ENCODE results near the gene EEPD1.
"Not testable (repeated sequence)": the region's sequence is repeated elsewhere in the genome, so short reads cannot be mapped to it uniquely, and the experiment has no call there.

Gene EEPD1

DNA sequence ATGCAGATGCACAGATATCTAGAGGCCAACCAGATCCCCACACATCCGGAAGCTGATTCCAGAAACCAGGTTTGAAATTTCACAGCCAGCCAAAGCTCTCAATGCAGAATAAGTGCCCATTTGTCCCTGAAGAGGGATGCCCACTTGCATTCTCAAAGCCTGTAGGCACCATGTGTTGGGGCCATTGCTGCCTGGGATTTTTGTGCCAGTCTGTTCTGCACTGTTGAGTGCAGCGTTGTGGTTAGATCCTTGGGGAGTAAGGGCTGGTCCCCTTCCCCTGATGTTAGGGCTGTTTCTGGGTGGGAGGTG lies 62.4 kb downstream of the EEPD1 start:
- no peak for DNase-seq (ENCODE audit: low spot score)

DNA sequence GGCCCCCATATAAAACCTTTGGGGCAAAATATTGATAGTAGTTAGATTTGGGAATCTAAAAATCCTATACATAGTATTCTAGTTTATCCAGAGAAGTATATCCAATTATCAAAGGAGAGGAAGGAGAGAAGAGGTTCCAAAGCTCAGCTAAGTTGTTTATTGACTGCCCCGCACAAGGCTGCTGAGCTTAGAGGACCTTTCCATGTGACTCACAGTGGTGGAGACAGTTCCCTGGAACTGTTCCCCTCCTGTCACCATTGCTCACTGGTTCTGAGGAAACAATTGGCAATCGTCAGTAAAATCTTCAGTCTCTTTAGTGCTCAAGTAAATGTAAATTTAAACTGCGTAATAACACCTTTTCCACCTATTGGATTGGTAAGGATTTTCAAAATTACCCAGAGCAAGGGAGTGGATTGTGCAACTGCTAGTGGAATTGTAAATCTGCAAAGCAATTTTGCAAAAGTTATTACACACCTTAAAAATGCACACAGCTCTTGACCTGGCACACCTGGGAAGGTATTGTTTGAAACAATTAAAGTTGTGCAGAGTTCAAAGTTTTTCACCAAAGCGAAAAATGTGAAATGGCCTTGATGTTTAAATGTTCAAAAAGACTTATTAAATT lies 63.1 kb downstream of the EEPD1 start:
- DNase-seq (ENCODE audit: low spot score): no peak

DNA sequence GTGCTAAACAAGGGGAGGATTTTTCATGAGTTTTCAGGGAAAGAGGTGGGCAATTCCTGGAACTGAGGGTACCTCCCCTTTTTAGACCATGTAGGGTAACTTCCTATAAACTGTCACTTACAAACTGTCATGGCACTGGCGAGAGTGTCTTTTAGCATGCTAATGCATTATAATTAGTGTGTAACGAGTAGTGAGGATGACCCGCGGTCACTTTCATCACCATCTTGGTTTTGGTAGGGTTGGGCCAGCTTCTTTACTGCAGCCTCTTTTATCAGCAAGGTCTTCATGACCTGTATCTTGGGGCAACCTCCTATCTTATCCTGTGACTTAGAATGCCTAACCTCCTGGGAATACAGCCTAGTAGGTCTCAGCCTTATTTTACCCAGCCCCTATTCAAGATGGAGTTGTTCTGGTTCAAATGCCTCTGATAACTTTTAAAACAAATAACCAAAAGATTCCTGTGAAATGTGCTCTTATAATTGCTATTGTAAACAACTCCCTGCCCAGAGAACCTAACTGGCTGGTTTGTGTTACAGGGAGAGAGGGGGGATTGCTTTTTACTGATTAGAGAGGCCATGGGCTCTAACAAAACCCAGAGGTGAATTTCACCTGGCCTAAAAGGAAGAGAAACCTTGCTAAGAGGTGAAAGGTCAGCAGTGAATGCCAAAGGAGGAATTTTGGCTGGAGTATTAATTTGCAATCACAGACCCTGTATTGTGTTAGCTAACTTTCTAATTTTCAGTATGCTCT lies 64.3 kb downstream of the EEPD1 start:
- no peak for DNase-seq (ENCODE audit: low spot score)

DNA sequence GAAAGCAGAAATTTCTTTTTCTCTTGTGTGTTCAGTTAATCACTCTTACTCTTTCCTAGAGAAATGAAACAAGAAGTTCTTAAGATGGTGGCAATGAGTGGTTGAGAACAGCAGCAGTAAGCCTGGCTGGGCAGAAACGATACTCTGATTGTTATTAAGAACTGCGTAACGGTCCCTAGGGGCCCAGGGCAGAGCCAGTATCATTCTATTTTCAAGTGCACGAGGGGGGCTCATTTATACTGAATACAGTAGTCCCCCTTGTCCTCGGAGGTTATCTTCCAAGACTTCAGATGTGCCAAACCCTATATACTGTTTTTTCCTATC lies 64.9 kb downstream of the EEPD1 start:
- DNase-seq (ENCODE audit: low spot score): no peak

DNA sequence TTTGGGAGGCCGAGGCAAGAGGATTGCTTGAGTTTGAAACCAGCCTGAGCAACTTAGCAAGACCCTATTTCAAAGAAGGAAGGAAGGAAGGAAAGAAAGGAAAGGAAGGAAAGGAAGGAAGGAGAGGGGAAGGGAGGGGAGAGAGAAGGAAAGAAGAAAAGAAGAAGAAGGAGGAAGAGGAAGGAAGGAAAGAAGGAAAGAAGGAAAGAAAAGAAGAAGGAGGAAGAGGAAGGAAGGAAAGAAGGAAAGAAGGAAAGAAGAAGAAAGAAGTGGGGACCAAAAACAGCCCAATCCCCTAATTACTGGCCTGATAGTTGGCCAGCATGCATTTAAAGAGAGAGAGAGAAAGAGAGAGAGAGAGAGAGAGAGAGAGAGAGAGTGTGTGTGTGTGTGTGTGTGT lies 66.4 kb downstream of the EEPD1 start:
- DNase-seq (ENCODE audit: low spot score): no peak

DNA sequence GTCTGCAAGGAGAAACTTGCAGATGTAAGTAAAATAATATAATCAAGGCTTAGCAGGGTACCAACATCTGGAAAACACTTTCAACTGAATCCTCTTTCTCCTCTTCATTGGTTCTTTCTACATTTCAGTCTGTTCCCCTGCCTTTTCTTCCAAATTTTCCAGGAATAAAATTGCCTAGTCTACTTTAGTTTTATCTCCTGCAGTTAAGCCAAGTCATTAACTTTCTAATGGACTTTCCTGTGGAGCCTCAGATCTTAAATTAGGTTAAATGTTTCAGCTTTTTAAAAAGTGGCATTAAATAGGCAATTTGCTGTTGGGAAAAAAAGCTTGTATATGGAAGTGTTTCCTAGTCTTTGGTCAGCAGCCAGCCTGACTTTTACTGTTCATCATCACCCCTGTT lies 70.8 kb downstream of the EEPD1 start:
- DNase-seq (ENCODE audit: low spot score): no peak

DNA sequence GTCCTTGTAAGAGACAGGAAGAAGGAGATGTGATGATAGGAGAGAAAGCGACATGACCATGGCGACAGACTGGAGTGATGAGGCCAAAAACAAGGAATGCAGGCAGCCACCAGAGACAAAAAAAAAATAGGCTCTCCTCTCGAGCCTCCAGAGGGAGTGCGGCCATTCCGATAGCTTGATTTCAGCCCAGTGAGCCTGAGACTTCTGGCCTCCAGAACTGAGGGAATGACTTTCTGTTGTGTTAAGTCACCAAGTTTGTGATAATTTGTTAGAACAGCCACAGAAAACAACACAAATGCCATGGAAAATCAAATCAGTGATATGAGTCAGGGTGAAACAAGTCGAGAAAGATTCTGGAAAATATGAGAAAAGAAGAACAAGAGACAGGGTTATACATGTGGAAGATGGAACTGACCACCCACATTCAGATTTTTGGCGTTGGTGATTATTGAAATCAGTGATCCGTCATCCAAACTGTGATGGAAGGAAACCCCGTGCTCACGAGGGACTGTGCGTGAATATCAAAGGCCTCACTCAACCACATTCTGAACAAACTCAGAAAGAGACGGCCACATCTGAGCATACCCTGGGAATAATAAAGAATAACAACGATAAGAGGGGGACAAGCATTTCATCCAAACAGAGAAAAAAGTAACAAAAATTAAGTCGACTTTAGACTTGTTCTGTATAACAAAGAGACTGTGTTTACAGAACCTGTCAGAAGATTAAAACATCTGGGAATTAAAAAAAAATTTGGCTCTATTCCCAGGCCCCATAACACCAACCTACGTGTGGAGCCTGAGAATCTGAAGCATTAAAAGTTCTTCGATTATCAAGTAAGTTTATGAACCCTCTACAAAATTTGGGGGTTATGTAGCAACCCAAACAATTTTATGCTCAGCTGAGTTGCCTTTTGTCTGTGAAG lies 72.1 kb downstream of the EEPD1 start:
- no peak for DNase-seq (ENCODE audit: low spot score)

DNA sequence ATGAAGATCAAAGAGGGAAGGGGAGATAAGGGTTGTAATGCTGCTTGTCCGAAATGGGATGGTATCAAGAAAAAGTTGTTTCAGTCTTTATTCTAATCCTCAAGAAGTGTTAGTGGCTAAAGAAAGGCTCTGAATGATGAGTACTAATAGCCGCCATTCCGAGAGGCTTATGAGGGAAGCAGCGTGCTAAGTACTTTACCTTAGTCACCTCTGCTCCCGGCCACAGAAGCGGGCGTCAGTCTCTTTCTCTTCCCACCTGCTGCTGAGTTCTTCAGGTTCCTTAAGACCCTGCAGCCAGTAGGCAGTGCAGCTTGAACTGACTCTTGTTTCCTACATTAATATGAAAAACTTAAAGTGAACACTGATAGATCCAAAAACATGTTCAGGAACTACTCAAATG lies 73.1 kb downstream of the EEPD1 start:
- DNase-seq (ENCODE audit: low spot score): no peak

DNA sequence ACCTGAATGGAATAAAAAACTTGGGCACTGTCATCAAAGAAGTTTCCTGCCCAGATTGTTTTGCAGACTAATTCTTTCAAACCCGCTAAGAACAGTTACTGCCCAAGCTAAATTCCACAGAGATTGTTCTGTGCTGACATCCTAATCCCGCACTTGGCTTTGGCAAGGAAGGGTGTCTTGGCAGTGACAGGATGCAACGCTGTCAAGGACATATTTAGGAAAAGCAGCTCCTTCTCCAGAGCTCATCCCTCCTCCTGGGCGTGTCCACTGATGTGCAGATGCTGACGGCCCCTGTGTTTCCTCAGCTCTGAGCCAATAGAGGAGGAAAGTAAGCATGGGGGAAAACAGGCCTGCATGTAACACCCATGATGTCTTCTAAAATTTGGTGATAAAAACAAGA lies 74.2 kb downstream of the EEPD1 start:
- no peak for DNase-seq (ENCODE audit: low spot score)

DNA sequence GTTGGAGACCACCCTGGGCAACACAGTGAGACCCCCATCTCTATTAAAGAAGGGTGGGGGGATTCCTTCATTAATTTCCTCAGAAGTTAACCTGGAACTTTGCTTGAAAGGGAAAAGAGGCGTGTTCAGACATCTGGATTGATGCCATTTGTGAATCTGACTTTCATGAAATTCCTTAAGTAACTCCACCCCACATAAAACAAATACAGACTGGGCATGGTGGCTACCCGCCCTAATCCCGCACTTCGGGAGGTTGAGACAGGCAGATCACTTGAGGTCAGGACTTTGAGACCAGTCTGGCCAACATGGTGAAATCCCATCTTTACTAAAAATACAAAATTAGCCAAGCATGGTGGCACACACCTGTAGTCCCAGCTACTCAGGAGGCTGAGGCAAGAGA lies 75.0 kb downstream of the EEPD1 start:
- peak; percentile 63 for DNase-seq (ENCODE audit: low spot score)

DNA sequence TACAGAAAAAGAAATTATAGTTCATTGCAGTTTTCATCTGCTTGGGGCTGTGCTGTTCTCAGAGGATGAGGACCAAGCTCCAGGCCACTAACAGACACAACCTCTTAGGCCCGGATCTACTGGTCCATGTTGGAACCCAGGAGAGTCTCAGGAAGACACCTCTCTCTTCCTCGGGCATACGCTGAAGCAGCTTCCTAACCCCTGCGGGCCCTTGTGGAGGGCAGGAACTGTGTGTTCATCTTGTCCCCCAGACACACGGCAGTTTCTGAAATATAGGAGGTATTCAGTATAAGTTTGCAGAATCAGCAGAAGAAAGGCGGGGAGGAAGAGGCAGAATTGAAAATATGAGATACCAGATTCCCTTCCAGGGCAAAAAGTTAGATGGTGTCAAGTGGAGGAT lies 78.4 kb downstream of the EEPD1 start:
- no peak for DNase-seq (ENCODE audit: low spot score)

DNA sequence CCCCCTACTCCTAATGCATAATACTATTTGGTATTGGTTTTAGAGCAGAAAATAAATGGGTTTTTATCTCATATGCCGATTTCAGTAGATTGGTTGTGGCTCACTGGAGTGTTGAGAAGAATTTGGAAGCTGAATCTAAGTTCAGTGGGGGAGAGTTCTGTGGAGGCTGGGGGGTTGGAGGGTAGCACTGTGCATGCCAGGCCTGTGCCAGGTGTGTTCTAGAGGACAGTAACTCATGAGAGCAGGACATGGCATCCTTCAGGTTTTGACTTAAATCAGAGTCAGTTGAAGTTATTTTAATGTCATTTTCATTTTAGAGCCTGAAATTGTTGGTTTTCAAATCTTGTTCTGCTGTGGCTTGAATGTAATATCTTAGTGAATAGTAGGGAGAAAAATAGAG lies 79.5 kb downstream of the EEPD1 start:
- no peak for DNase-seq (ENCODE audit: low spot score)

DNA sequence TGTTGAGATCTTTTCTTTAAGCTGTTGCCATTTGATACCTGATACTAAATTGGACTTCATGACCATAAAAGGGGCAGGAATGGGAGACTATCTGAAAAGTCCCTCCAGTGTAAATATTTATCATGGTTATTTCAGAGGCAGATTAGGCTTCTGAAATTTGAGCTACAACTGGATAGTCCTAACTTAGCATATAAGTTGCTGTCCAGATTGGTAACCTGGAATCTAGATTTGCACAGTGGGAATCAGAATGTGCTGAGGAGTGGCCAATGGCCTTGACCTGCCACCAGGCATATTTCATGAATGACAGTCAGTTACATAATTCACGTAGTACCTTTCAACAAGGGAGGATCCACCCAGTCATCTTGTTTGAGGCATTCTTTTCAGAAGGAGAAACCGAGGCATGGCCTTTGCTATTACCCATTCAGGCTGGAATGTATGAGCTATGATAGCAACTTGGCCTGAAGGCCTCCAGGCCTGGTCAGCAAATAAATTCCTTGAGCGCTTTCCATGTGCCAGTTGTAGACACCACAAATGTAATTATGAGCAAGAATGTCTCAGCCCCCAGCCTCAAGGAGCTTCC lies 80.0 kb downstream of the EEPD1 start:
- no peak for DNase-seq (ENCODE audit: low spot score)

DNA sequence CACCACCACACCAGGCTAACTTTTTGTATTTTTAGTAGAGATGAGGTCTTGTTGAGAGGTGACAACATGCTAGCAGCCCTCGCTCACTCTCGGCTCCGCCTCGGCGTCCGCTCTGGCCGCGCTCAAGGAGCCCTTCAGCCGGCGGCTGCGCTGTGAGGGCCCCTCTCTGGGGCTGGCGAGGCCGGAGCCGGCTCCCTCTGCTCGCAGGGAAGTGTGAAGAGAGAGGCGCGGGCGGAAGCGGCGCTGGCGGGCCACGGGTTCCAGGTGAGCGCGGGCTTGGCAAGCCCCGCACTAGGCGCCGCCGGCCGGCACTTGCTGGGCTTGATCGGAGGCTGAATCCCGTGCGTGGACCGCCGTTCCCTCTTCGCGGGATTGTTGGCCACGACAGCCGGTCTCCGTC lies 83.0 kb downstream of the EEPD1 start:
- DNase-seq (ENCODE audit: low spot score): no peak

DNA sequence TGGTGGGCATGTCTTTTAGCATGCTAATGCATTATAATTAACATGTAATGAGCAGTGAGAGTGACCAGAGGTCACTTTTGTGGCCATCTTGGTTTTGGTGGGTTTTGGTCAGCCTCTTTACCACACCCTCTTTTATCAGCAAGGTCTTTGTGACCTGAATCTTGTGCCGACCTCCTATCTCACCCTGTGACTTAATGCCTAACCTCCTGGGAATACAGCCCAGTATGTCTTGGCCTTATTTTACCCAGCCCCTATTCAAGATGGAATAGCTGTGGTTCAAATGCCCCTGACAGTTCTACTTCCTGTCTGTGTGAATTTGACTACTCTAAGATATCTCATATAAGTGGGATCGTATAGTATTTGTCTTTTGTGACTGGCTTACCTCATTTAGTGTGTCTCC lies 85.1 kb downstream of the EEPD1 start:
- no peak for DNase-seq (ENCODE audit: low spot score)

DNA sequence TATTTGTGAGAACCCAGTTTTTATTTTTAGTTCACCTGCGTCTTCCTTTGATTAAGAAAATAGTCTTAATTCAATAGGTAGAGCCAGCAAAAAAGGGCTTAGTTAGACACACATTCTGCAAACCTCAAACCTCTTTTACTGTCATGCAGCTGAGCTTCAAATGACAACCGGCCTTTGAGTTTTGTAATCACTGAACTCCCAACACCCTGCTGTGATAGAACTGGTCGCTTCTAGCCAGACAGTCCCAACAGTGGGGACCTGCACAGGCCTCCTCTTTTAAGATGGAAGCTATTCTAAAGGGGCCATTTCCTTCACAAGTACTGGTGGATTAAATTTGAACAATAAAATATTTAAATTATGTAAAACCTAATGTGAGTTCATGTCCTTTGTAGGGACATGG lies 90.3 kb downstream of the EEPD1 start:
- not testable (repeated sequence) for DNase-seq (ENCODE audit: low spot score)

DNA sequence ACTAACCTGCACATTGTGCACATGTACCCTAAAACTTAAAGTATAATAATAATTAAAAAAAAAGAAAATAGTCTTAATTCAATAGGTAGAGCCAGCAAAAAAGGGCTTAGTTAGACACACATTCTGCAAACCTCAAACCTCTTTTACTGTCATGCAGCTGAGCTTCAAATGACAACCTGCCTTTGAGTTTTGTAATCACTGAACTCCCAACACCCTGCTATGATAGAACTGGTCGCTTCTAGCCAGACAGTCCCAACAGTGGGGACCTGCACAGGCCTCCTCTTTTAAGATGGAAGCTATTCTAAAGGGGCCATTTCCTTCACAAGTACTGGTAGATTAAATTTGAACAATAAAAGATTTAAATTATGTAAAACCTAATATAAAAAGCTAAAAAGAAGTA lies 90.9 kb downstream of the EEPD1 start:
- DNase-seq (ENCODE audit: low spot score): not testable (repeated sequence)

DNA sequence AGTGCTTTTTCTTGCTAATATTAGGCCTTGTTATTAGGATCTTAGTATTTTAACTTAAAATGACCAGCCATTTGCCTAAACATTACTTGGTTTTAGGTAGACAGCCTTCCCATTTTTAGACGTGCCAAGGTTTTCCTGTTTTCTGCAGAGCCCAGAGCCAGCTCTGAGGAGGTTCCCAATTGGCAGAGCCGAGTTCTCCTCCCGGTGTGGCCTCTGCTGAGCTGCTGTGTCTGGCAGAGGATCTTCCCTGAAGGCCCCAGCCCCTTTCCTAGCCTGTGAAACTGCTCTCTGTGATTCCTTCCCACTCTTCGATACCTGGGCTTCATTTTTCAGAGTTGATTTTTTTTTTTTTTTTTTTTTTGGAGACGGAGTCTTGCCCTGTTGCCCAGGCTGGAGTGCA lies 91.4 kb downstream of the EEPD1 start:
- DNase-seq (ENCODE audit: low spot score): no peak

DNA sequence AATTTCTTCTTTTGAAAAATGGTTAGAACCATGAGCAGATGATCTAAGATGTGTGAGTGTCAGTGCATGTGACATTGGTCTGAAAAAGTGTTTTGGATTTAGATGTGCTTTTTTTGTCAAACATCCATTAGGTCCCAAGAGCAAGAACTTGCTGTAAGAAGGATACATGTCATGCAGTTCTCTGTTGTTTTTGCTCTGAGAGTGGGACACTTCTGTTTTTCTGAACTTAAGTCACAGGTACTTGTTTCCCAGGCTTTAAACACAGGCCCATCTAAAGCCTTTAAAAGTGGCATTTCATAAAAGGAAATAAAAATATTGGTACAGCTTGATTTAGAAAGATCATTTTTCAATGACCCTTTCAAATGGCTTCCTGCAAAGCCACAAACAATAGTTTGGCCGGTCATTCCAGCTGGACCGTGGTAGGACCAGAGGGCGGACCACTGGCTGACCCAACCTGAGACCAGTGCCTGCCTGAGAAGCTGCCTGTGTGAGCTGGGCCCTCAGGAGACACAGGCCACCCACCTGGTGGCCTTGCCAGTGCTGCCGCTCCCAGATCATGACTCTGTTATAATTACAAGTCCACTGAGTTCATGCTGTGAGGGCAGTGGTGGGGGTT lies 92.7 kb downstream of the EEPD1 start:
- DNase-seq (ENCODE audit: low spot score): no peak

DNA sequence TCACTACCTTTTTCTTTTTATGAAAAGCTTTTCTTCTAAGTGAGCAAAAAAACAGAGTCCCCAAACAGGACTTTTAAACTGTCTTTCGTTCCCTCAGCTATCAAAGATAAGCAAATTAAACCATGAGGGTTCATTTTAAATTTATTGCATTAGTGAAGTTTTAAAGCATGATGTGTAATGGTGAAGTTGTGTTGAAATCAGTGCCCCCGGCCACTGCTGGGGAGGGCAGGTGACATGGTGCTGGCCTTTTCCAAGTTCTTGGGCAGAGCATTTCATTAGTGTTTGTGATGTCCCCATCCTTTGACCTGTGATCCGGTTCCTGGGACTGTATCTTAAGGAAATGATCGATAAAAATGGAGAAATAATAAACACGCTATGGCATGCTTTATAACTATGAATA lies 96.0 kb downstream of the EEPD1 start:
- no peak for DNase-seq (ENCODE audit: low spot score)

DNA sequence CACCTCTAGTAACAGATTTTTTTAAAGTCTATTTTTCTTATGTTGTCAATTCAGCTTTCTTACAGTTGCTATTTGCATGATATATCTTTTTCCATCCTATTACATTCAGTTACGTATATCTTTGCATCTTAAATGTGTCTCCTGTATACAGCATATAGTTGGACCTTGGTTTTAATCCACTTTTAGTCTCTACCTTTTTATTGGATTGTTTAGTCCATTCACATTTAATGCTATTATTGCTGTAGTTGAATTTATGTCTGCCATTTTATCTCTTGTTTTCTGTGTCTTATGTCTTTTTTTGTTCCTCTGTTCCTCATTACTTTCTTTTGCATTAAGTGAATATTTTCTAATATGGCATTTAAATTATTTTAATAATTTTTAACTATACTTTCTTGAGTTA lies 100.6 kb downstream of the EEPD1 start:
- DNase-seq (ENCODE audit: low spot score): no peak

DNA sequence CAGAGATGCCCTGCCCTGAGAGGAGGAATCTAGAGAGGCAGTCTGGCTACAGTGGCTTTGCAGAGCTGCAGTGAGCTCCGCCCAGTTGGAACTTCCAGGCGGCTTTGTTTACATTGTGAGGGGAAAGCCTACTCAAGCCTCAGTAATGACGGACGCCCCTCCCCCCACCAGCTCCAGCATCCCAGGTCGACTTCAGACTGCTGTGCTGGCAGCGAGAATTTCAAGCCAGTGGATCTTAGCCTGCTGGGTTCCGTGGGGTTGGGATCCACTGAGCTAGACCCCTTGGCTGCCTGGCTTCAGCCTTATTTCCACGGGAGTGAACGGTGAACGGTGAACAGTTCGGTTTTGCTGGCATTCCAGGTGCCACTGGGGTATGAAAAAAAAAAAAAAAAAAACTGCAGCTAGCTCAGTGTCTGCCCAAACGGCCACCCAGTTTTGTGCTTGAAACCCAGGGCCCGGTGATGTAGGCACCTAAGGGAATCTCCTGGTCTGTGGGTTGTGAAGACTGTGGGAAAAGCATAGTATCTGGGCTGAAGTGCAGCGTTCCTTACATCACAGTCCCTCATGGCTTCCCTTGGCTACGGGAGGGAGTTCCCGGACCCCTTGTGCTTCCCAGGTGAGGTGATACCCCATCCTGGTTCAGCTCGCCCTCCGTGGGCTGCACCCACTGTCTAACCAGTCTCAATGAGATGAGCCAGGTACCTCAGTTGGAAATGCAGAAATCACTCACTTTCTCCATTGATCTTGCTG lies 105.6 kb downstream of the EEPD1 start:
- DNase-seq (ENCODE audit: low spot score): peak; percentile 81
